Fibroblast of lung (primary cell): ENCODE measurements around the gene SLC35F4. TPM values are rescaled to one million over a fixed set of nuclear protein-coding genes. Genes with fewer than 3 reads are reported as not detected.

ENCODE experiments used
- DNase-seq, 2 donors: peaks; one replicate each; pipeline versions ENCODE4 v3.0.0 to v3.0.0-alpha.2; 2010; ENCODE audit warnings: low read depth in 2 of 2
- H2AFZ ChIP-seq: 2 replicates; pipeline ENCODE4 v1.5.1; 2012; ENCODE audit warnings: low read length, control low read depth, inconsistent platforms
- H3K27ac ChIP-seq: 2 replicates; pipeline ENCODE4 v1.5.1; 2011; ENCODE audit warnings: low read length, control low read depth; ENCODE audit not compliant: insufficient read depth
- H3K27me3 ChIP-seq: 2 replicates; pipeline ENCODE4 v1.5.1; 2011; ENCODE audit warnings: mild to moderate bottlenecking, low read length; ENCODE audit not compliant: control insufficient read depth, insufficient read depth
- H3K36me3 ChIP-seq: 2 replicates; pipeline ENCODE4 v1.5.1; 2011; ENCODE audit warnings: low read length; ENCODE audit not compliant: control insufficient read depth, insufficient read depth
- H3K4me1 ChIP-seq: 2 replicates; pipeline ENCODE4 v1.5.1; 2011; ENCODE audit warnings: low read length; ENCODE audit not compliant: control insufficient read depth, insufficient read depth; ENCODE audit errors: extremely low read depth
- H3K4me2 ChIP-seq: 2 replicates; pipeline ENCODE4 v1.5.1; 2011; ENCODE audit warnings: low read length, control low read depth; ENCODE audit not compliant: insufficient read depth; ENCODE audit errors: extremely low read depth
- H3K4me3 ChIP-seq, 4 experiments: fragments of 200-600 bp in 1 of 4; sonication (generic) in 1 of 4; replicated peaks in 1 of 4; 2 replicates each; pipeline ENCODE4 v1.5.1; 2011 to 2016; ENCODE audit warnings: low read length in 4 of 4, low read depth in 3 of 4, mild to moderate bottlenecking in 3 of 4, control low read depth in 2 of 4, inconsistent platforms in 1 of 4, mixed read lengths in 1 of 4; ENCODE audit not compliant: insufficient read depth in 1 of 4; ENCODE audit errors: control extremely low read depth in 1 of 4
- H3K79me2 ChIP-seq: 2 replicates; pipeline ENCODE4 v1.5.1; 2012; ENCODE audit warnings: mild to moderate bottlenecking, low read length, inconsistent platforms; ENCODE audit not compliant: control insufficient read depth, insufficient read depth
- H3K9ac ChIP-seq: 2 replicates; pipeline ENCODE4 v1.5.1; 2011; ENCODE audit warnings: mild to moderate bottlenecking, low read length, control low read depth; ENCODE audit not compliant: insufficient read depth
- H3K9me3 ChIP-seq: 2 replicates; pipeline ENCODE4 v1.5.1; 2012; ENCODE audit warnings: low read depth, low read length; ENCODE audit not compliant: control insufficient read depth, insufficient read depth
- H4K20me1 ChIP-seq: 2 replicates; pipeline ENCODE4 v1.5.1; 2011; ENCODE audit warnings: low read length; ENCODE audit not compliant: control insufficient read depth, insufficient read depth; ENCODE audit errors: extremely low read depth
- EZH2 ChIP-seq: IDR thresholded peaks from 2 replicates; pipeline ENCODE4 v1.5.1; 2012; ENCODE audit warnings: low read length, control low read depth, mild to moderate bottlenecking; ENCODE audit errors: missing control alignments
- polyA minus RNA-seq: library from RNA; depleted of rRNA, polyadenylated mRNA; stranded (reverse); fragments of >200 nt; gene quantifications from 2 replicates; pipeline ENCODE4 v1.2.3, GENCODE V29; 2011; ENCODE audit warnings: low replicate concordance
- polyA plus RNA-seq, 2 donors: library from polyadenylated mRNA; depleted of rRNA in 1 of 2; stranded (reverse) in 1 of 2; unstranded in 1 of 2; fragments of >200 nt; gene quantifications; 2 replicates each; pipeline ENCODE4 v1.2.1, GENCODE V29; 2011 to 2012; ENCODE audit warnings: missing spikeins in 1 of 2
- total RNA-seq: library from RNA; depleted of rRNA; stranded (reverse); fragments of >200 nt; gene quantifications from 2 replicates; pipeline ENCODE4 v1.2.1, GENCODE V29; 2014
- TF ChIP-seq, protein P1 (sequence below), 2 donors: IDR thresholded peaks in 1 of 2; conservative IDR thresholded peaks in 1 of 2; 1 replicate in 1 of 2; 2 replicates in 1 of 2; pipeline ENCODE4 v1.5.1; 2011 to 2012; ENCODE audit warnings: low read length in 2 of 2, control low read depth in 1 of 2, inconsistent platforms in 1 of 2, low read depth in 1 of 2, mild to moderate bottlenecking in 1 of 2

Gene SLC35F4
- total RNA-seq (not detected in 2 replicates), polyA plus RNA-seq (not detected in 2 replicates), polyA minus RNA-seq (not detected in 2 replicates)
- 0.06 TPM in 1 of 2 replicates, not detected in the other for polyA plus RNA-seq (2012)

DNA sequence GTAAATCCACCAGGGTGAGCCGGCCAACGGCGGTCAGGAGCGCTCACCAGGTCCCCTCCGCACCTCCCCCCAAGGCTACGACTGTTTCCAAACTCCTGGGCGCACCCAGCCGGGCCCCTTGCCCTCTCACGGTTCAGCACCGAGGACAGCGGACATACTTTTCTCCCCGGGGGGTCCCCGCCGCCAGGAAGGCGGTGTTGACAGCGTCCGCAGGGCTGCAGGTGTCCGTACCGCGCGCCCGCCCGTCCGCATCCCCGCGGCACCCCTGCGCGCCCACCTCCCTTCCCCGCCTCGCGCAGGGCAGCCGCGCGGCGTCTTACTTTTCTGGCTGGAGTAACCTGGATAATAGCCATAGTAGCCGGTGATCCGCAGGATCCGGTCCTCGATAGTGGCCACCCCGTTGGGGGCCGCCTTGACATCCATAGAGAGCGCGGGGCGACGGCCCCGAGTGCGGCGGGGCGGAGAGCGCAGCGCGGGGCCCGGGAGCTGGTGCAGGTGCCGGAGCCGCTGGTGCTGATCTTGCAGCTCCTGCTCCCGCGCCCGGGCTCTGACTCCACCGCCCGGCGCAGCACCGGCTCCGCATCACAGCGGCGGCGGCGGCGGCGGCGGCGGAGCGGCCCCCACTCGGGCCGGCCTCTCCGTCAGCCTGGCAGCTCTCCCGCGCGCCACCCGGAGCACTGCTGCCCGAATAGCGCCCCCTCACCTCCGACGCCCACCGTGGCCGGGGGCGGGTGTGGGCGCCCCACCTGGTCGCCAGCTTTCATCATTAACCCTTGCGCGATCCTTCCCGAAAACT, at the start of gene SLC35F4:
SLC35F4 (minus strand) TSS at position 690 of the 796 bp plus-strand sequence.
- Histone ChIP-seq H3K4me2 (no peak within 1 kb of the TSS), H3K27ac (no peak within 1 kb of the TSS), H3K36me3 (no peaks in the 10 kb centered on the region), H3K4me1 (no peaks in the 10 kb centered on the region), H2AFZ (no peak within 1 kb of the TSS), H3K79me2 (no peaks in the 10 kb centered on the region), H3K9me3 (no peaks in the 10 kb centered on the region), H3K27me3 (peaks cover 13% of the 10 kb centered on the region), H4K20me1 (no peaks in the 10 kb centered on the region), H3K9ac (no peak within 1 kb of the TSS), H3K4me3 (no peak within 1 kb of the TSS)
- DNase-seq, result peak in 1 of 2 donors; percentile 23
- no peak for TF ChIP-seq EZH2
- TF ChIP-seq, protein P1, sequence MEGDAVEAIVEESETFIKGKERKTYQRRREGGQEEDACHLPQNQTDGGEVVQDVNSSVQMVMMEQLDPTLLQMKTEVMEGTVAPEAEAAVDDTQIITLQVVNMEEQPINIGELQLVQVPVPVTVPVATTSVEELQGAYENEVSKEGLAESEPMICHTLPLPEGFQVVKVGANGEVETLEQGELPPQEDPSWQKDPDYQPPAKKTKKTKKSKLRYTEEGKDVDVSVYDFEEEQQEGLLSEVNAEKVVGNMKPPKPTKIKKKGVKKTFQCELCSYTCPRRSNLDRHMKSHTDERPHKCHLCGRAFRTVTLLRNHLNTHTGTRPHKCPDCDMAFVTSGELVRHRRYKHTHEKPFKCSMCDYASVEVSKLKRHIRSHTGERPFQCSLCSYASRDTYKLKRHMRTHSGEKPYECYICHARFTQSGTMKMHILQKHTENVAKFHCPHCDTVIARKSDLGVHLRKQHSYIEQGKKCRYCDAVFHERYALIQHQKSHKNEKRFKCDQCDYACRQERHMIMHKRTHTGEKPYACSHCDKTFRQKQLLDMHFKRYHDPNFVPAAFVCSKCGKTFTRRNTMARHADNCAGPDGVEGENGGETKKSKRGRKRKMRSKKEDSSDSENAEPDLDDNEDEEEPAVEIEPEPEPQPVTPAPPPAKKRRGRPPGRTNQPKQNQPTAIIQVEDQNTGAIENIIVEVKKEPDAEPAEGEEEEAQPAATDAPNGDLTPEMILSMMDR (conservative IDR thresholded peaks at IDR 0.05 in 1 of 2, IDR thresholded peaks at IDR 0.05 in 1 of 2; ENCODE audit: low read depth in 1 of 2, low read length in 2 of 2), result no peak

DNA sequence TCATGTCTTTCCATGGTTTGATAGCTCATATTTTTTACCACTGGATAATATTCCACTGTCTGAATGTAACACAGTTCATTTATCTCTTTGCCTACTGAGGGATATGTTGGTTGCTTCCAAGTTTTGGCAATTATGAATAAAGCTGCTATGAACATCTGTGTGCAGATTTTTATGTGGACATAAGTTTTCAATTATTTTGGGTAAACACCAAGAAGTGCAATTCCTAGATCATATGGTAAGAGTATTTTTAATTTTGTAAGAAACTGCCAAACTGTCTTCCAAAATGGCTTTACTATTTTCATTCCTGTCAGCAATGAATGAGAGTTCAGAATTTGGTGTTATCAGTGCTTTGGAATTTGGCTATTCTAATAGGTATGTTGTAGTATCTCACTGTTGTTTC, 43.7 kb upstream of the SLC35F4 start:
- Histone ChIP-seq H4K20me1 (no peaks in the 10 kb centered on the region), H3K9ac (no peak overlapping the region), H3K27ac (no peak overlapping the region), H3K36me3 (no peaks in the 10 kb centered on the region), H3K4me1 (no peaks in the 10 kb centered on the region), H3K4me3 (no peak overlapping the region), H3K4me2 (no peak overlapping the region), H3K27me3 (no peaks in the 10 kb centered on the region), H2AFZ (no peak overlapping the region), H3K9me3 (no peaks in the 10 kb centered on the region), H3K79me2 (no peaks in the 10 kb centered on the region)
- DNase-seq, result no peak
- TF ChIP-seq EZH2, result no peak
- TF ChIP-seq, protein P1 (conservative IDR thresholded peaks at IDR 0.05 in 1 of 2, IDR thresholded peaks at IDR 0.05 in 1 of 2; ENCODE audit: low read depth in 1 of 2, low read length in 2 of 2), result no peak

DNA sequence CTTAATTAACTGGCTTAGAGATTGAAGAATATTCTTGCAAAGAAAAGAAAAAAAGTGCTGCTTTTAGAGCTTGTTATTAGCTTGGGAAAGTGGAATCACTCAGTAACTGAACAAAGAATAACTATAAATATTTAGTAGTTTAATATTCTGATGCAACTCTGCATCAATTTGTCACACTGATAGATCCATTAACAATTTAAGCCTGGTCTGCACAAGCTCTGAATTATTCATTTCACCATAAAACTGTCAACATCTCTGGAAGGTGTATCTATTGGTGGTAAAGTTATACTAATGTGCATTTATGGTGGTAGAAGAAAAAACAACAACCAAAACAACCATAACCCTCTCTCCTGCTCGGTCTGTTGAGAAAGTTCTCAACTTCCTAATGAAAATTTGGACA, 38.1 kb upstream of the SLC35F4 start:
- H2AFZ ChIP-seq, result no peak overlapping the region
- TF ChIP-seq, protein P1 (conservative IDR thresholded peaks at IDR 0.05 in 1 of 2, IDR thresholded peaks at IDR 0.05 in 1 of 2; ENCODE audit: low read depth in 1 of 2, low read length in 2 of 2), result no peak
- TF ChIP-seq EZH2, result no peak
- H4K20me1 ChIP-seq, result no peaks in the 10 kb centered on the region
- no peak overlapping the region for H3K9ac ChIP-seq
- no peaks in the 10 kb centered on the region for H3K27me3 ChIP-seq
- no peaks in the 10 kb centered on the region for H3K9me3 ChIP-seq
- no peak overlapping the region for H3K4me2 ChIP-seq
- H3K79me2 ChIP-seq, result no peaks in the 10 kb centered on the region
- H3K36me3 ChIP-seq, result no peaks in the 10 kb centered on the region
- no peak overlapping the region for H3K4me3 ChIP-seq
- H3K4me1 ChIP-seq, result no peaks in the 10 kb centered on the region
- H3K27ac ChIP-seq, result no peak overlapping the region
- no peak for DNase-seq
